HepG2 (cell line): ENCODE data around the gene MTMR4. TPM values are rescaled to one million over a fixed set of nuclear protein-coding genes. Genes with fewer than 3 reads are reported as not detected.

Experiments
- EHMT2 ChIP-seq: fragments of 200-600 bp; sonication (generic); IDR thresholded peaks from 2 replicates; pipeline ENCODE4 v1.7.0; 2017; ENCODE audit warnings: antibody characterized with exemption, low read depth, low read length, borderline replicate concordance
- EP300 ChIP-seq, 3 experiments: sonication (generic) in 1 of 3; formaldehyde crosslinking in 1 of 3; IDR thresholded peaks; 2 replicates each; pipeline versions ENCODE4 v1.5.1 to v1.6.1; 2011 to 2020; ENCODE audit warnings: low read depth in 2 of 3, low read length in 2 of 3, borderline replicate concordance in 1 of 3, improper control_type of control experiment in 1 of 3, mild to moderate bottlenecking in 1 of 3, missing genetic modification reagents in 1 of 3, moderate library complexity in 1 of 3
- MATR3 ChIP-seq: sonication (generic); formaldehyde crosslinking; IDR thresholded peaks from 2 replicates; pipeline ENCODE4 v1.4.0; 2020; ENCODE audit warnings: missing genetic modification reagents
- NR1H2 ChIP-seq: sonication (generic); formaldehyde crosslinking; IDR thresholded peaks from 2 replicates; pipeline ENCODE4 v1.8.1; 2022; ENCODE audit warnings: low read depth, missing genetic modification reagents, borderline replicate concordance
- SMYD3 ChIP-seq: sonication (generic); formaldehyde crosslinking; IDR thresholded peaks from 2 replicates; pipeline ENCODE4 v1.8.1; 2023; ENCODE audit warnings: mild to moderate bottlenecking, missing genetic modification reagents
- TAF15 ChIP-seq: fragments of 200-400 bp; formaldehyde crosslinking; IDR thresholded peaks from one replicate; pipeline ENCODE4 v1.6.1; 2018; ENCODE audit warnings: mild to moderate bottlenecking, low read depth, low read length; ENCODE audit not compliant: poor library complexity, severe bottlenecking
- ZBTB34 ChIP-seq: sonication (generic); formaldehyde crosslinking; IDR thresholded peaks from 2 replicates; pipeline ENCODE4 v1.8.0; 2022; ENCODE audit warnings: mild to moderate bottlenecking, missing genetic modification reagents
- ZHX2 ChIP-seq, 2 experiments: sonication (generic) in 1 of 2; formaldehyde crosslinking in 1 of 2; IDR thresholded peaks; 2 replicates each; pipeline versions ENCODE4 v1.6.1 to v1.9.0; 2014 to 2022; ENCODE audit warnings: antibody characterized with exemption in 1 of 2, borderline replicate concordance in 1 of 2, inconsistent platforms in 1 of 2, low read depth in 1 of 2, missing genetic modification reagents in 1 of 2
- ZNF24 ChIP-seq: fragments of 450-650 bp; IDR thresholded peaks from 2 replicates; pipeline ENCODE4 v1.6.1; 2017; ENCODE audit warnings: antibody characterized with exemption, mild to moderate bottlenecking
- ZNF282 ChIP-seq: fragments of 450-650 bp; IDR thresholded peaks from 2 replicates; pipeline ENCODE4 v1.6.1; 2018; ENCODE audit not compliant: partially characterized antibody
- ZNF407 ChIP-seq: sonication (generic); formaldehyde crosslinking; IDR thresholded peaks from one replicate; pipeline ENCODE4 v1.5.1; 2020; ENCODE audit warnings: mild to moderate bottlenecking, missing genetic modification reagents; ENCODE audit errors: not compliant biosample characterization
- polyA plus RNA-seq, 8 experiments: library from polyadenylated mRNA; depleted of rRNA in 3 of 8; stranded (reverse) in 7 of 8; unstranded in 1 of 8; fragments of >200 nt; fragmentation: Illumina TruSeq in 4 of 8; extraction: Trizol in 4 of 8; gene quantifications; 2 replicates each; pipeline versions ENCODE4 v1.2.1 to v1.2.3, GENCODE V29; 2011 to 2016; ENCODE audit warnings: low read depth in 4 of 8, missing spikeins in 1 of 8, mixed read lengths in 1 of 8; ENCODE audit not compliant: insufficient read depth in 1 of 8
- total RNA-seq, 5 experiments: library from RNA; depleted of rRNA; stranded (reverse); fragments of >200 nt; fragmentation: Illumina TruSeq; extraction: Trizol; gene quantifications; 2 replicates each; pipeline ENCODE4 v1.2.3, GENCODE V29; 2016; ENCODE audit warnings: low read depth in 1 of 5

MTMR4 gene
- total and polyA plus RNA-seq, 2 of the 13 experiments (the other 11 are each of a cell fraction or from before 2014, with no cell fraction given), result 62.5 to 65.1 TPM

GRCh38 chr17:58516644-58517377 is 2.4 kb upstream of the MTMR4 start (continued):
- TF ChIP-seq ZNF407, result no peak
- TF ChIP-seq ZNF24, result no peak
- TF ChIP-seq ZBTB34, result no peak
- no peak for TF ChIP-seq NR1H2 (CRISPR knock-in tag)
- TF ChIP-seq EHMT2, result no peak
- peak in 1 of 2 experiments; percentile 54; a peak in 2 of 4 replicates for TF ChIP-seq EP300 (IDR thresholded peaks at IDR 0.05; ENCODE audit: low read depth in 2 of 2, low read length in 2 of 2)
- 0 out of 2 replicates have a peak, but pooled peaks have one; percentile 14 for TF ChIP-seq EP300 (CRISPR knock-in tag; IDR thresholded peaks at IDR 0.05; ENCODE audit: borderline replicate concordance)
- TF ChIP-seq TAF15, result no peak
- TF ChIP-seq ZNF282, result no peak
- no peak for TF ChIP-seq MATR3
- TF ChIP-seq SMYD3 (CRISPR knock-in tag), result no peak
- no peak for TF ChIP-seq ZHX2 (IDR thresholded peaks at IDR 0.05; ENCODE audit: low read depth)
- TF ChIP-seq ZHX2 (CRISPR knock-in tag; IDR thresholded peaks at IDR 0.05; ENCODE audit: borderline replicate concordance), result no peak
